ENCODE measurements around the gene SMURF1.

GRCh38 chr7:99140813-99141212 lies 3.1 kb downstream of the SMURF1 start:
- TF ChIP-seq POLR2A (IDR thresholded peaks at IDR 0.05) (no peak), CTCF (IDR thresholded peaks at IDR 0.05) (no peak), EP300 (IDR thresholded peaks at IDR 0.05) (no peak)
